WTC11 (cell line): ENCODE measurements around the gene GPRC5B. TPM values are rescaled to one million over a fixed set of nuclear protein-coding genes. Genes with fewer than 3 reads are reported as not detected.

Experiments
- ATAC-seq: fragments of 200-7000 bp; cut with Tn5 transposase; 2 replicates; pipeline ENCODE4 v1.10.0; 2021; ENCODE audit warnings: mild to moderate bottlenecking, moderate library complexity
- CTCF ChIA-PET: fragments of 300-600 bp; sonication (Branson Sonifier 250); formaldehyde crosslinking; loops from one replicate; lab custom pipeline; 2021; ENCODE audit warnings: antibody characterized with exemption; lab: Charles Lee
- POLR2A ChIA-PET: fragments of 350-600 bp; sonication (Branson Sonifier 250); formaldehyde crosslinking; loops from one replicate; lab custom pipeline; 2021; ENCODE audit warnings: antibody characterized with exemption; lab: Charles Lee
- DNase-seq: peaks from one replicate; pipeline ENCODE4 v3.0.0; 2021; ENCODE audit warnings: low spot score
- H3K27ac Mint-ChIP-seq: 2 replicates; pipeline ENCODE4 v1.8.0; 2021; ENCODE audit warnings: mixed read lengths
- H3K27me3 Mint-ChIP-seq: 2 replicates; pipeline ENCODE4 v1.8.0; 2021; ENCODE audit warnings: low read depth, mild to moderate bottlenecking, moderate library complexity, mixed read lengths
- H3K36me3 Mint-ChIP-seq: 2 replicates; pipeline ENCODE4 v1.8.0; 2021; ENCODE audit warnings: mixed read lengths
- H3K4me1 Mint-ChIP-seq: 2 replicates; pipeline ENCODE4 v1.8.0; 2022; ENCODE audit warnings: mixed read lengths
- H3K4me3 Mint-ChIP-seq: 2 replicates; pipeline ENCODE4 v1.8.0; 2021; ENCODE audit warnings: mild to moderate bottlenecking, moderate library complexity, mixed read lengths
- H3K9me3 Mint-ChIP-seq: 2 replicates; pipeline ENCODE4 v1.8.0; 2021; ENCODE audit warnings: mixed read lengths
- ARID4B ChIP-seq: sonication (generic); formaldehyde crosslinking; IDR thresholded peaks from 2 replicates; pipeline ENCODE4 v1.8.0; 2023; ENCODE audit warnings: missing genetic modification reagents, mild to moderate bottlenecking, borderline replicate concordance
- ETV6 ChIP-seq: sonication (generic); formaldehyde crosslinking; IDR thresholded peaks from 2 replicates; pipeline ENCODE4 v1.8.1; 2022; ENCODE audit warnings: mild to moderate bottlenecking, missing genetic modification reagents
- FOXK1 ChIP-seq: sonication (generic); formaldehyde crosslinking; IDR thresholded peaks from 2 replicates; pipeline ENCODE4 v1.8.0; 2022; ENCODE audit warnings: mild to moderate bottlenecking, moderate library complexity, missing genetic modification reagents
- HMGA2 ChIP-seq: fragments of 250-450 bp; sonication (Bioruptor Pico); IDR thresholded peaks from 2 replicates; pipeline ENCODE4 v1.4.0; 2021; ENCODE audit warnings: mild to moderate bottlenecking, moderate library complexity
- PRDM15 ChIP-seq: sonication (generic); formaldehyde crosslinking; IDR thresholded peaks from 2 replicates; pipeline ENCODE4 v1.8.0; 2022; ENCODE audit warnings: missing genetic modification reagents
- RORB ChIP-seq: fragments of 250-450 bp; sonication (Bioruptor Pico); IDR thresholded peaks from 2 replicates; pipeline ENCODE4 v1.9.0; 2021; ENCODE audit warnings: mild to moderate bottlenecking
- SP1 ChIP-seq: sonication (generic); formaldehyde crosslinking; conservative IDR thresholded peaks from 2 replicates; pipeline ENCODE4 v1.8.1; 2022; ENCODE audit warnings: missing genetic modification reagents
- USF2 ChIP-seq: sonication (generic); formaldehyde crosslinking; IDR thresholded peaks from 2 replicates; pipeline ENCODE4 v1.8.1; 2023; ENCODE audit warnings: mild to moderate bottlenecking, missing genetic modification reagents, moderate library complexity
- total RNA-seq: library from RNA; stranded (reverse); gene quantifications from 3 replicates; pipeline ENCODE4 v1.2.3, GENCODE V29; 2021
- TF ChIP-seq, protein P1 (sequence below): fragments of 200-600 bp; IDR thresholded peaks from 2 replicates; pipeline ENCODE4 v1.8.0; 2022; ENCODE audit warnings: antibody characterized with exemption
- TF ChIP-seq, protein P2 (sequence below): sonication (generic); formaldehyde crosslinking; IDR thresholded peaks from 2 replicates; pipeline ENCODE4 v1.8.1; 2023; ENCODE audit warnings: mild to moderate bottlenecking, missing genetic modification reagents

Gene GPRC5B
- total RNA-seq, 1 experiment from 2014 or later = 104 TPM

GRCh38 chr16:19883296-19883965 lies 1.2 kb downstream of the GPRC5B start:
- ChIA-PET CTCF (interaction anchor here (0.6 to 1.6 kb wide), 10 partner anchors 21 to 500 kb away, joined by 3 to 10 read pairs (median 5); no protein-coding TSS in a partner anchor), POLR2A (interaction anchor here (0.8 to 1.7 kb wide), 3 partner anchors 13 to 328 kb away, joined by 3 to 14 read pairs (median 13); partner anchors contain the start of gene VPS35L)
- Mint-ChIP-seq H3K27ac (peak overlapping the region; percentile 97), H3K36me3 (peaks cover 11% of the 10 kb centered on the region), H3K9me3 (no peaks in the 10 kb centered on the region), H3K4me1 (peaks cover 53% of the 10 kb centered on the region), H3K27me3 (peaks cover 19% of the 10 kb centered on the region), H3K4me3 (peak overlapping the region; percentile 81)
- TF ChIP-seq HMGA2 (CRISPR knock-in tag) (no peak), RORB (CRISPR knock-in tag) (no peak), ETV6 (CRISPR knock-in tag) (0 out of 2 replicates have a peak, but pooled peaks have one; percentile 31), ARID4B (CRISPR knock-in tag) (no peak), SP1 (CRISPR knock-in tag) (peak; percentile 47), PRDM15 (CRISPR knock-in tag) (peak; percentile 15; the same call in 1 of the 2 replicates), FOXK1 (CRISPR knock-in tag) (no peak), USF2 (0 out of 2 replicates have a peak, but pooled peaks have one; percentile 9)
- TF ChIP-seq, protein P1, sequence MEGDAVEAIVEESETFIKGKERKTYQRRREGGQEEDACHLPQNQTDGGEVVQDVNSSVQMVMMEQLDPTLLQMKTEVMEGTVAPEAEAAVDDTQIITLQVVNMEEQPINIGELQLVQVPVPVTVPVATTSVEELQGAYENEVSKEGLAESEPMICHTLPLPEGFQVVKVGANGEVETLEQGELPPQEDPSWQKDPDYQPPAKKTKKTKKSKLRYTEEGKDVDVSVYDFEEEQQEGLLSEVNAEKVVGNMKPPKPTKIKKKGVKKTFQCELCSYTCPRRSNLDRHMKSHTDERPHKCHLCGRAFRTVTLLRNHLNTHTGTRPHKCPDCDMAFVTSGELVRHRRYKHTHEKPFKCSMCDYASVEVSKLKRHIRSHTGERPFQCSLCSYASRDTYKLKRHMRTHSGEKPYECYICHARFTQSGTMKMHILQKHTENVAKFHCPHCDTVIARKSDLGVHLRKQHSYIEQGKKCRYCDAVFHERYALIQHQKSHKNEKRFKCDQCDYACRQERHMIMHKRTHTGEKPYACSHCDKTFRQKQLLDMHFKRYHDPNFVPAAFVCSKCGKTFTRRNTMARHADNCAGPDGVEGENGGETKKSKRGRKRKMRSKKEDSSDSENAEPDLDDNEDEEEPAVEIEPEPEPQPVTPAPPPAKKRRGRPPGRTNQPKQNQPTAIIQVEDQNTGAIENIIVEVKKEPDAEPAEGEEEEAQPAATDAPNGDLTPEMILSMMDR = no peak
- TF ChIP-seq, protein P2, sequence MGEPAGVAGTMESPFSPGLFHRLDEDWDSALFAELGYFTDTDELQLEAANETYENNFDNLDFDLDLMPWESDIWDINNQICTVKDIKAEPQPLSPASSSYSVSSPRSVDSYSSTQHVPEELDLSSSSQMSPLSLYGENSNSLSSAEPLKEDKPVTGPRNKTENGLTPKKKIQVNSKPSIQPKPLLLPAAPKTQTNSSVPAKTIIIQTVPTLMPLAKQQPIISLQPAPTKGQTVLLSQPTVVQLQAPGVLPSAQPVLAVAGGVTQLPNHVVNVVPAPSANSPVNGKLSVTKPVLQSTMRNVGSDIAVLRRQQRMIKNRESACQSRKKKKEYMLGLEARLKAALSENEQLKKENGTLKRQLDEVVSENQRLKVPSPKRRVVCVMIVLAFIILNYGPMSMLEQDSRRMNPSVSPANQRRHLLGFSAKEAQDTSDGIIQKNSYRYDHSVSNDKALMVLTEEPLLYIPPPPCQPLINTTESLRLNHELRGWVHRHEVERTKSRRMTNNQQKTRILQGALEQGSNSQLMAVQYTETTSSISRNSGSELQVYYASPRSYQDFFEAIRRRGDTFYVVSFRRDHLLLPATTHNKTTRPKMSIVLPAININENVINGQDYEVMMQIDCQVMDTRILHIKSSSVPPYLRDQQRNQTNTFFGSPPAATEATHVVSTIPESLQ = no peak
- DNase-seq (peak; percentile 51), ATAC-seq (peak; percentile 15)
